HepG2 (cell line): ENCODE measurements around the gene RREB1. TPM values are rescaled to one million over a fixed set of nuclear protein-coding genes. Genes with fewer than 3 reads are reported as not detected.

Source experiments
- KDM3A ChIP-seq: IDR thresholded peaks from 2 replicates; pipeline ENCODE4 v1.6.1; 2018; ENCODE audit warnings: low read depth, missing compliant biosample characterization
- KMT2A ChIP-seq: sonication (generic); formaldehyde crosslinking; IDR thresholded peaks from 2 replicates; pipeline ENCODE4 v1.4.0; 2020; ENCODE audit warnings: missing genetic modification reagents
- PLSCR1 ChIP-seq: sonication (generic); formaldehyde crosslinking; IDR thresholded peaks from 2 replicates; pipeline ENCODE4 v1.5.0; 2020; ENCODE audit warnings: missing genetic modification reagents, mild to moderate bottlenecking, borderline replicate concordance
- STAT5B ChIP-seq: sonication (generic); formaldehyde crosslinking; IDR thresholded peaks from 2 replicates; pipeline ENCODE4 v1.4.0; 2020; ENCODE audit warnings: missing genetic modification reagents
- ZFP90 ChIP-seq: sonication (generic); formaldehyde crosslinking; IDR thresholded peaks from 2 replicates; pipeline ENCODE4 v1.8.0; 2022; ENCODE audit warnings: missing genetic modification reagents, mild to moderate bottlenecking, inconsistent platforms, borderline replicate concordance
- ZNF484 ChIP-seq: sonication (generic); formaldehyde crosslinking; IDR thresholded peaks from 2 replicates; pipeline ENCODE4 v1.5.1; 2020; ENCODE audit warnings: mild to moderate bottlenecking, low read depth, missing genetic modification reagents, borderline replicate concordance
- ZNF570 ChIP-seq: sonication (generic); formaldehyde crosslinking; IDR thresholded peaks from 2 replicates; pipeline ENCODE4 v1.4.0; 2020; ENCODE audit warnings: mild to moderate bottlenecking, missing genetic modification reagents, borderline replicate concordance
- ZNF737 ChIP-seq: sonication (generic); formaldehyde crosslinking; IDR thresholded peaks from 2 replicates; pipeline ENCODE4 v1.5.0; 2020; ENCODE audit warnings: missing genetic modification reagents, mild to moderate bottlenecking, borderline replicate concordance
- polyA plus RNA-seq, 8 experiments: library from polyadenylated mRNA; depleted of rRNA in 3 of 8; stranded (reverse) in 7 of 8; unstranded in 1 of 8; fragments of >200 nt; fragmentation: Illumina TruSeq in 4 of 8; extraction: Trizol in 4 of 8; gene quantifications; 2 replicates each; pipeline versions ENCODE4 v1.2.1 to v1.2.3, GENCODE V29; 2011 to 2016; ENCODE audit warnings: low read depth in 4 of 8, missing spikeins in 1 of 8, mixed read lengths in 1 of 8; ENCODE audit not compliant: insufficient read depth in 1 of 8
- total RNA-seq, 5 experiments: library from RNA; depleted of rRNA; stranded (reverse); fragments of >200 nt; fragmentation: Illumina TruSeq; extraction: Trizol; gene quantifications; 2 replicates each; pipeline ENCODE4 v1.2.3, GENCODE V29; 2016; ENCODE audit warnings: low read depth in 1 of 5
- TF ChIP-seq, protein P1 (sequence below), 2 experiments: fragments of 450-650 bp in 1 of 2; sonication (generic) in 1 of 2; formaldehyde crosslinking in 1 of 2; IDR thresholded peaks; 2 replicates each; pipeline versions ENCODE4 v1.6.1 to v1.8.0; 2016 to 2022; ENCODE audit warnings: antibody characterized with exemption in 1 of 2, mild to moderate bottlenecking in 1 of 2, missing genetic modification reagents in 1 of 2
- TF ChIP-seq, protein P2 (sequence below): sonication (generic); formaldehyde crosslinking; IDR thresholded peaks from 2 replicates; pipeline ENCODE4 v1.5.0; 2020; ENCODE audit warnings: mild to moderate bottlenecking, missing genetic modification reagents, moderate library complexity
- TF ChIP-seq, protein P3 (sequence below): sonication (generic); formaldehyde crosslinking; IDR thresholded peaks from 2 replicates; pipeline ENCODE4 v1.8.1; 2022; ENCODE audit warnings: low read depth, mild to moderate bottlenecking, missing genetic modification reagents

Gene RREB1
- total and polyA plus RNA-seq, 2 of the 13 experiments (the other 11 are each of a cell fraction or from before 2014, with no cell fraction given) = 6.1 to 23.2 TPM

- TF ChIP-seq, protein P1, sequence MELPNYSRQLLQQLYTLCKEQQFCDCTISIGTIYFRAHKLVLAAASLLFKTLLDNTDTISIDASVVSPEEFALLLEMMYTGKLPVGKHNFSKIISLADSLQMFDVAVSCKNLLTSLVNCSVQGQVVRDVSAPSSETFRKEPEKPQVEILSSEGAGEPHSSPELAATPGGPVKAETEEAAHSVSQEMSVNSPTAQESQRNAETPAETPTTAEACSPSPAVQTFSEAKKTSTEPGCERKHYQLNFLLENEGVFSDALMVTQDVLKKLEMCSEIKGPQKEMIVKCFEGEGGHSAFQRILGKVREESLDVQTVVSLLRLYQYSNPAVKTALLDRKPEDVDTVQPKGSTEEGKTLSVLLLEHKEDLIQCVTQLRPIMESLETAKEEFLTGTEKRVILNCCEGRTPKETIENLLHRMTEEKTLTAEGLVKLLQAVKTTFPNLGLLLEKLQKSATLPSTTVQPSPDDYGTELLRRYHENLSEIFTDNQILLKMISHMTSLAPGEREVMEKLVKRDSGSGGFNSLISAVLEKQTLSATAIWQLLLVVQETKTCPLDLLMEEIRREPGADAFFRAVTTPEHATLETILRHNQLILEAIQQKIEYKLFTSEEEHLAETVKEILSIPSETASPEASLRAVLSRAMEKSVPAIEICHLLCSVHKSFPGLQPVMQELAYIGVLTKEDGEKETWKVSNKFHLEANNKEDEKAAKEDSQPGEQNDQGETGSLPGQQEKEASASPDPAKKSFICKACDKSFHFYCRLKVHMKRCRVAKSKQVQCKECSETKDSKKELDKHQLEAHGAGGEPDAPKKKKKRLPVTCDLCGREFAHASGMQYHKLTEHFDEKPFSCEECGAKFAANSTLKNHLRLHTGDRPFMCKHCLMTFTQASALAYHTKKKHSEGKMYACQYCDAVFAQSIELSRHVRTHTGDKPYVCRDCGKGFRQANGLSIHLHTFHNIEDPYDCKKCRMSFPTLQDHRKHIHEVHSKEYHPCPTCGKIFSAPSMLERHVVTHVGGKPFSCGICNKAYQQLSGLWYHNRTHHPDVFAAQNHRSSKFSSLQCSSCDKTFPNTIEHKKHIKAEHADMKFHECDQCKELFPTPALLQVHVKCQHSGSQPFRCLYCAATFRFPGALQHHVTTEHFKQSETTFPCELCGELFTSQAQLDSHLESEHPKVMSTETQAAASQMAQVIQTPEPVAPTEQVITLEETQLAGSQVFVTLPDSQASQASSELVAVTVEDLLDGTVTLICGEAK (IDR thresholded peaks at IDR 0.05) = no peak
- TF ChIP-seq, protein P1 (CRISPR knock-in tag; IDR thresholded peaks at IDR 0.05) = no peak
- TF ChIP-seq KDM3A (no peak), ZNF484 (CRISPR knock-in tag) (no peak), ZNF737 (CRISPR knock-in tag) (no peak), PLSCR1 (CRISPR knock-in tag) (no peak), KMT2A (CRISPR knock-in tag) (no peak), ZNF570 (CRISPR knock-in tag) (no peak), ZFP90 (0 out of 2 replicates have a peak, but pooled peaks have one; percentile 63), STAT5B (CRISPR knock-in tag) (no peak)
- TF ChIP-seq, protein P2, sequence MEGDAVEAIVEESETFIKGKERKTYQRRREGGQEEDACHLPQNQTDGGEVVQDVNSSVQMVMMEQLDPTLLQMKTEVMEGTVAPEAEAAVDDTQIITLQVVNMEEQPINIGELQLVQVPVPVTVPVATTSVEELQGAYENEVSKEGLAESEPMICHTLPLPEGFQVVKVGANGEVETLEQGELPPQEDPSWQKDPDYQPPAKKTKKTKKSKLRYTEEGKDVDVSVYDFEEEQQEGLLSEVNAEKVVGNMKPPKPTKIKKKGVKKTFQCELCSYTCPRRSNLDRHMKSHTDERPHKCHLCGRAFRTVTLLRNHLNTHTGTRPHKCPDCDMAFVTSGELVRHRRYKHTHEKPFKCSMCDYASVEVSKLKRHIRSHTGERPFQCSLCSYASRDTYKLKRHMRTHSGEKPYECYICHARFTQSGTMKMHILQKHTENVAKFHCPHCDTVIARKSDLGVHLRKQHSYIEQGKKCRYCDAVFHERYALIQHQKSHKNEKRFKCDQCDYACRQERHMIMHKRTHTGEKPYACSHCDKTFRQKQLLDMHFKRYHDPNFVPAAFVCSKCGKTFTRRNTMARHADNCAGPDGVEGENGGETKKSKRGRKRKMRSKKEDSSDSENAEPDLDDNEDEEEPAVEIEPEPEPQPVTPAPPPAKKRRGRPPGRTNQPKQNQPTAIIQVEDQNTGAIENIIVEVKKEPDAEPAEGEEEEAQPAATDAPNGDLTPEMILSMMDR (CRISPR knock-in tag) = no peak
- TF ChIP-seq, protein P3, sequence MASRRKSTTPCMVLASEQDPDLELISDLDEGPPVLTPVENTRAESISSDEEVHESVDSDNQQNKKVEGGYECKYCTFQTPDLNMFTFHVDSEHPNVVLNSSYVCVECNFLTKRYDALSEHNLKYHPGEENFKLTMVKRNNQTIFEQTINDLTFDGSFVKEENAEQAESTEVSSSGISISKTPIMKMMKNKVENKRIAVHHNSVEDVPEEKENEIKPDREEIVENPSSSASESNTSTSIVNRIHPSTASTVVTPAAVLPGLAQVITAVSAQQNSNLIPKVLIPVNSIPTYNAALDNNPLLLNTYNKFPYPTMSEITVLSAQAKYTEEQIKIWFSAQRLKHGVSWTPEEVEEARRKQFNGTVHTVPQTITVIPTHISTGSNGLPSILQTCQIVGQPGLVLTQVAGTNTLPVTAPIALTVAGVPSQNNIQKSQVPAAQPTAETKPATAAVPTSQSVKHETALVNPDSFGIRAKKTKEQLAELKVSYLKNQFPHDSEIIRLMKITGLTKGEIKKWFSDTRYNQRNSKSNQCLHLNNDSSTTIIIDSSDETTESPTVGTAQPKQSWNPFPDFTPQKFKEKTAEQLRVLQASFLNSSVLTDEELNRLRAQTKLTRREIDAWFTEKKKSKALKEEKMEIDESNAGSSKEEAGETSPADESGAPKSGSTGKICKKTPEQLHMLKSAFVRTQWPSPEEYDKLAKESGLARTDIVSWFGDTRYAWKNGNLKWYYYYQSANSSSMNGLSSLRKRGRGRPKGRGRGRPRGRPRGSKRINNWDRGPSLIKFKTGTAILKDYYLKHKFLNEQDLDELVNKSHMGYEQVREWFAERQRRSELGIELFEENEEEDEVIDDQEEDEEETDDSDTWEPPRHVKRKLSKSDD (CRISPR knock-in tag) = no peak
Measured at GRCh38 chr6:7238526-7238899, 130.8 kb downstream of the RREB1 start (continued).
